GM19238 (cell line): Measurements from ENCODE around the gene PHTF1.
"Not testable (repeated sequence)": the region's sequence is repeated elsewhere in the genome, so short reads cannot be mapped to it uniquely, and the experiment has no call there.

ENCODE experiments used
- DNase-seq: peaks from one replicate; pipeline ENCODE4 v3.0.0; 2011; ENCODE audit warnings: low spot score; ENCODE audit not compliant: insufficient read length

PHTF1 gene

GRCh38 chr1:113732802-113733201, 26.5 kb downstream of the PHTF1 start:
- no peak for DNase-seq

GRCh38 chr1:113721010-113721409, 38.3 kb downstream of the PHTF1 start:
- DNase-seq = no peak

- not testable (repeated sequence) for DNase-seq
Measured at GRCh38 chr1:113718621-113719020, 40.7 kb downstream of the PHTF1 start.

- DNase-seq = not testable (repeated sequence)
Measured at GRCh38 chr1:113717506-113717905, 41.8 kb downstream of the PHTF1 start.

GRCh38 chr1:113714606-113715269, 44.5 kb downstream of the PHTF1 start:
- no peak for DNase-seq

- DNase-seq = no peak
Measured at GRCh38 chr1:113701429-113701828, 57.9 kb downstream of the PHTF1 start.

- no peak for DNase-seq
Measured at GRCh38 chr1:113694910-113695309, 64.4 kb downstream of the PHTF1 start.

- no peak for DNase-seq
Measured at GRCh38 chr1:113692824-113693431, 66.4 kb downstream of the PHTF1 start.

- DNase-seq = no peak
Measured at GRCh38 chr1:113692342-113692741, 66.9 kb downstream of the PHTF1 start.

- no peak for DNase-seq
Measured at GRCh38 chr1:113691184-113691583, 68.1 kb downstream of the PHTF1 start.

- no peak for DNase-seq
Measured at GRCh38 chr1:113686891-113687618, 72.2 kb downstream of the PHTF1 start.

- DNase-seq = no peak
Measured at GRCh38 chr1:113684153-113684541, 75.1 kb downstream of the PHTF1 start.

GRCh38 chr1:113683384-113684152, 75.7 kb downstream of the PHTF1 start:
- no peak for DNase-seq

GRCh38 chr1:113681596-113682337, 77.5 kb downstream of the PHTF1 start:
- DNase-seq = no peak

GRCh38 chr1:113678159-113678469, 81.2 kb downstream of the PHTF1 start:
- no peak for DNase-seq

- DNase-seq = peak; percentile 27
Measured at GRCh38 chr1:113677250-113678158, 81.8 kb downstream of the PHTF1 start.

GRCh38 chr1:113676524-113676923, 82.8 kb downstream of the PHTF1 start:
- DNase-seq = no peak

GRCh38 chr1:113675302-113675701, 84.0 kb downstream of the PHTF1 start:
- DNase-seq = no peak

- DNase-seq = no peak
Measured at GRCh38 chr1:113674591-113674990, 84.7 kb downstream of the PHTF1 start.

GRCh38 chr1:113672491-113672890, 86.8 kb downstream of the PHTF1 start:
- DNase-seq = no peak
